ENCODE results near the gene TMEM91. TPM values are rescaled to one million over a fixed set of nuclear protein-coding genes. Genes with fewer than 3 reads are reported as not detected.

TMEM91 gene
- total and polyA plus RNA-seq, 2 of the 13 experiments (the other 11 are each of a cell fraction or from before 2014, with no cell fraction given) = 6.3 to 10.3 TPM

DNA sequence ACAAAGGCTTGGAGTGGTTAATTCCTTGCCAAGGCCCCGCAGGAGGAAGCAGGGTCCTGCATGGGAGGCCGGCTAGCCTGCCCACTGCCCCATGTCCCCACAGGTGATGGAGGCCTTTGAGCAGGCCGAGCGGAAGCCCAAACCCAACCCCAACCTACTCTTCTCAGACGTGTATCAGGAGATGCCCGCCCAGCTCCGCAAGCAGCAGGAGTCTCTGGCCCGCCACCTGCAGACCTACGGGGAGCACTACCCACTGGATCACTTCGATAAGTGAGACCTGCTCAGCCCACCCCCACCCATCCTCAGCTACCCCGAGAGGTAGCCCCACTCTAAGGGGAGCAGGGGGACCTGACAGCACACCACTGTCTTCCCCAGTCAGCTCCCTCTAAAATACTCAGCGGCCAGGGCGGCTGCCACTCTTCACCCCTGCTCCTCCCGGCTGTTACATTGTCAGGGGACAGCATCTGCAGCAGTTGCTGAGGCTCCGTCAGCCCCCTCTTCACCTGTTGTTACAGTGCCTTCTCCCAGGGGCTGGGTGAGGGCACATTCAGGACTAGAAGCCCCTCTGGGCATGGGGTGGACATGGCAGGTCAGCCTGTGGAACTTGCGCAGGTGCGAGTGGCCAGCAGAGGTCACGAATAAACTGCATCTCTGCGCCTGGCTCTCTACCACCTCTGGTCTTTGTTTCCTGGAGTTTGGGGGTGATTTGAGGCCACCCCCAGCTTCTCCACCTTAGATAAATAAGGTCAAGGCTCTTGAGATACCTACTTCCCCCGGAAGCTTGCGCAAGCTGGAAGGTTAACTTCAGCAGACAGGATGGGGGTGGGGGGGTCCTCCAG, 48.2 kb downstream of the TMEM91 start (continued):
- TF ChIP-seq PHF21A (CRISPR knock-in tag; IDR thresholded peaks at IDR 0.05) = no peak
- no peak for TF ChIP-seq ZNF350 (CRISPR knock-in tag; IDR thresholded peaks at IDR 0.05; ENCODE audit: borderline replicate concordance, low read depth)
- TF ChIP-seq ZNF614 (CRISPR knock-in tag; IDR thresholded peaks at IDR 0.05; ENCODE audit: borderline replicate concordance) = no peak
- TF ChIP-seq NONO (IDR thresholded peaks at IDR 0.05) = no peak
- TF ChIP-seq NONO (CRISPR knock-in tag; conservative IDR thresholded peaks at IDR 0.05) = no peak
- TF ChIP-seq ZBTB33 (CRISPR knock-in tag; IDR thresholded peaks at IDR 0.05) = peak; percentile 62
- TF ChIP-seq ZSCAN9 (CRISPR knock-in tag; IDR thresholded peaks at IDR 0.05; ENCODE audit: borderline replicate concordance) = no peak
- TF ChIP-seq ATRX (CRISPR knock-in tag; IDR thresholded peaks at IDR 0.05; ENCODE audit: borderline replicate concordance) = no peak
- TF ChIP-seq ZNF746 (CRISPR knock-in tag; IDR thresholded peaks at IDR 0.05) = 0 out of 2 replicates have a peak, but pooled peaks have one; percentile 32
- TF ChIP-seq BCLAF1 (IDR thresholded peaks at IDR 0.05) = no peak
- peak; percentile 29; the same call in 1 of the 2 replicates for TF ChIP-seq GABPA (IDR thresholded peaks at IDR 0.05; ENCODE audit: low read depth, low read length)
- TF ChIP-seq GABPA (CRISPR knock-in tag; IDR thresholded peaks at IDR 0.05; ENCODE audit: low read depth) = peak; percentile 84
- TF ChIP-seq YEATS4 (CRISPR knock-in tag; IDR thresholded peaks at IDR 0.05; ENCODE audit: borderline replicate concordance) = 0 out of 2 replicates have a peak, but pooled peaks have one; percentile 18
- TF ChIP-seq ZSCAN22 (CRISPR knock-in tag; IDR thresholded peaks at IDR 0.05) = no peak
- no peak for TF ChIP-seq RAD51 (IDR thresholded peaks at IDR 0.05; ENCODE audit: borderline replicate concordance)
- no peak for TF ChIP-seq ZNF367 (CRISPR knock-in tag; IDR thresholded peaks at IDR 0.05; ENCODE audit: borderline replicate concordance)
- TF ChIP-seq POGZ (CRISPR knock-in tag; IDR thresholded peaks at IDR 0.05) = no peak
- TF ChIP-seq ZNF232 (CRISPR knock-in tag; IDR thresholded peaks at IDR 0.05; ENCODE audit: borderline replicate concordance) = no peak
- TF ChIP-seq STAT6 (CRISPR knock-in tag; IDR thresholded peaks at IDR 0.05; ENCODE audit: borderline replicate concordance) = no peak
- TF ChIP-seq ZNF644 (CRISPR knock-in tag; IDR thresholded peaks at IDR 0.05; ENCODE audit: low read depth) = no peak
- no peak for TF ChIP-seq ONECUT2 (CRISPR knock-in tag; IDR thresholded peaks at IDR 0.05)
- no peak for TF ChIP-seq ZMAT3 (CRISPR knock-in tag; conservative IDR thresholded peaks at IDR 0.05)
- no peak for TF ChIP-seq MTF2 (CRISPR knock-in tag; IDR thresholded peaks at IDR 0.05; ENCODE audit: borderline replicate concordance)

Data from HepG2 (cell line).